Fibroblast of the aortic adventitia (primary cell): Measurements from ENCODE around the gene TRIM28. TPM values are rescaled to one million over a fixed set of nuclear protein-coding genes. Genes with fewer than 3 reads are reported as not detected.
"Not testable (repeated sequence)": the region's sequence is repeated elsewhere in the genome, so short reads cannot be mapped to it uniquely, and the experiment has no call there.

Source experiments
- DNase-seq: peaks from one replicate; pipeline ENCODE4 v3.0.0-alpha.2; 2010; ENCODE audit warnings: low read depth
- H3K4me3 ChIP-seq: 2 replicates; pipeline ENCODE4 v1.5.1; 2011; ENCODE audit warnings: low read depth, mild to moderate bottlenecking, control low read depth, low read length, moderate library complexity
- total RNA-seq: library from RNA; depleted of rRNA; stranded (reverse); fragments of >200 nt; gene quantifications from 2 replicates; pipeline ENCODE4 v1.2.3, GENCODE V29; 2012; ENCODE audit warnings: low replicate concordance
- TF ChIP-seq, protein P1 (sequence below): IDR thresholded peaks from 2 replicates; pipeline ENCODE4 v1.5.1; 2011; ENCODE audit warnings: mild to moderate bottlenecking, low read length, control low read depth, inconsistent platforms; ENCODE audit not compliant: insufficient read depth

TRIM28 gene
- total RNA-seq, result 233 and 474 TPM in 2 replicates

DNA sequence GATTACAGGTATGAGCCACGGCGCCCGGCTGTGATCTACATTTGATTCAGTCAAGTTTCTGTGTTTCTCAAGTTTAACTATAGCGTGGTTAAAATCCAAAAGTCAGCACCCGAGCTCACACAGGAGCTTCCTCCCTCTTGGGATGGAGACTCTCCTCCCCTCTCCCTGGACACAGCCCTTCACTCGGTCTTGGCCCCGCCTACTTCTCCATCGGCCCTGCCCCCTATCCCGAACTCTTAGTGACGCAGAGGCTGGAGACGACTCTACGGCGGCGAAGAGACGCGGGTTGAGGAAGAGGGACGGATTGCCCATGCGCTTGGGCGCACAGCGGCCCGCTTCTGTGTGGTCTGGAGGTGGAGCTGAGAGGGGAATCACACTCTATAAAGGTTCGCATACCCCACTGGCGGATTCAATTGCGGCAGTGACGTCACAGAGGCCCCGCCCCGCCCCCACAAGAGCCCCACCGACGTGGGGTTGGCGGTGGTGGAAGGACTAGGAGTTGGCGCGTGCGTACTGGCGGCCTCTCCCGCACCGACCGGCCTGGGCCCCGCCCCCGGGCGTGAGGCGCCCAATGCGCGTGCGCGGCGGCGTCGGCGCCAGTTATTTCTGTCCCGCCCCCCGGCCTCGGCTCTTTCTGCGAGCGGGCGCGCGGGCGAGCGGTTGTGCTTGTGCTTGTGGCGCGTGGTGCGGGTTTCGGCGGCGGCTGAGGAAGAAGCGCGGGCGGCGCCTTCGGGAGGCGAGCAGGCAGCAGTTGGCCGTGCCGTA lies at the start of gene TRIM28:
Gene TRIM28, plus strand, starts transcription at position 239 of the 765 bp plus-strand sequence. CDS start 694 bp downstream, outside the sequence.
- DNase-seq, result peak; percentile 99
- peak within 1 kb of the TSS; percentile 92 for H3K4me3 ChIP-seq
- TF ChIP-seq, protein P1, sequence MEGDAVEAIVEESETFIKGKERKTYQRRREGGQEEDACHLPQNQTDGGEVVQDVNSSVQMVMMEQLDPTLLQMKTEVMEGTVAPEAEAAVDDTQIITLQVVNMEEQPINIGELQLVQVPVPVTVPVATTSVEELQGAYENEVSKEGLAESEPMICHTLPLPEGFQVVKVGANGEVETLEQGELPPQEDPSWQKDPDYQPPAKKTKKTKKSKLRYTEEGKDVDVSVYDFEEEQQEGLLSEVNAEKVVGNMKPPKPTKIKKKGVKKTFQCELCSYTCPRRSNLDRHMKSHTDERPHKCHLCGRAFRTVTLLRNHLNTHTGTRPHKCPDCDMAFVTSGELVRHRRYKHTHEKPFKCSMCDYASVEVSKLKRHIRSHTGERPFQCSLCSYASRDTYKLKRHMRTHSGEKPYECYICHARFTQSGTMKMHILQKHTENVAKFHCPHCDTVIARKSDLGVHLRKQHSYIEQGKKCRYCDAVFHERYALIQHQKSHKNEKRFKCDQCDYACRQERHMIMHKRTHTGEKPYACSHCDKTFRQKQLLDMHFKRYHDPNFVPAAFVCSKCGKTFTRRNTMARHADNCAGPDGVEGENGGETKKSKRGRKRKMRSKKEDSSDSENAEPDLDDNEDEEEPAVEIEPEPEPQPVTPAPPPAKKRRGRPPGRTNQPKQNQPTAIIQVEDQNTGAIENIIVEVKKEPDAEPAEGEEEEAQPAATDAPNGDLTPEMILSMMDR, result no peak

- TF ChIP-seq, protein P1, result no peak
- DNase-seq, result no peak
These were observed 46.2 kb upstream of the TRIM28 start for GRCh38 chr19:58497634-58498170.

GRCh38 chr19:58498316-58499020 lies 45.4 kb upstream of the TRIM28 start:
- TF ChIP-seq, protein P1, result no peak
- peak overlapping the region; percentile 73 for H3K4me3 ChIP-seq
- no peak for DNase-seq

More at GRCh38 chr19:58497634-58498170, 46.2 kb upstream of the TRIM28 start:
- H3K4me3 ChIP-seq, result no peak overlapping the region

DNA sequence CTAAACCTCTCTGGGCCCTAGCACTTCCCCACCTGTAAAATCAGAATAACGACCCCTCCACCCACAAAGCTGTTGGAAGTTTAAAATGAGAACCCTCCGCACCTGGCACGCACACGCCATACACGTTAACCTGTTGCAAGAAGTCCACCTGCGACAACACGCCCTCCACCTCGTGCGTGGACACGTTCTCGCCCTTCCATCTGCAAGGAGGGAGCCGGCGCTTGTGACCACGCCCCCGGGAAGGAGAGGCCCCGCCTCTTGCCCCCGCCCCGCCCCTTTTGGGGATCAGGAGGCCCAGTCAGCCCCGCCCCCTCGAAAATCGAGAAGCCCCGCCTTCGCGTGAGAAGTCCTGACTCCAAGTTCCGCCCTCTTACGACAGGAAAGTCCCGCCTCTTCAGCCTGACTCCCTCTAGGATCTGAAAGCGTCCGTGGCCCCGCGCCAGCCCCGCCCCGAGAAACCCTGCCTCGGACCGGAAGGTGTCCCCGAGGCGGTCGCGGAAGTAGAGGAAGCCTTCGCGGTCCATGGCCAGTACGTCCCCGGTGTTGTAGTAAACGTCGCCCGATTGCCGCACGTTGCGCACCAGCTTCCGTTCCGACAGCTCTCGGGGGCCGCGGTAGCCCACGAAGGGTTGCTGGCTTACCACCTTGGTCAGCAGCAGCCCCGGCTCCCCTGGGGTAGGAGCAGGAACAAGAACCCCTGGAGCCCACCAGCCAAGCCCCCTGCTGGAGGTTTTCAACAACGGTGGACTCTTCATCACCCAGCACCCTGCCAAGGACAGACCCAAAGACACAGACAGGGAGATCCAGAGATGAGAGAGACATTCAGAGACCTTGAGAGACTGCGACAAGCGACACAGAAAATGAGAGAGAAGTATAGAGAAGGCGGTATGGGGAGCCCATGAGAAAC lies 44.6 kb upstream of the TRIM28 start:
- TF ChIP-seq, protein P1, result peak; percentile 51
- H3K4me3 ChIP-seq, result peak overlapping the region; percentile 75

GRCh38 chr19:58500242-58500641 lies 43.6 kb upstream of the TRIM28 start:
- H3K4me3 ChIP-seq, result peak overlapping the region; percentile 75
- DNase-seq, result no peak
- TF ChIP-seq, protein P1, result no peak

More for the DNA sequence above, 44.6 kb upstream of the TRIM28 start:
- peak; percentile 98 for DNase-seq

- not testable (repeated sequence) for DNase-seq, H3K4me3 ChIP-seq
These were observed 36.2 kb upstream of the TRIM28 start for GRCh38 chr19:58507602-58508223.
